Right lobe of liver (tissue), 4 donors: ENCODE measurements around the gene TSC22D1.

ENCODE experiments used
- POLR2A ChIP-seq: fragments of 450-650 bp; IDR thresholded peaks from one replicate; pipeline ENCODE4 v1.6.1; 2017; ENCODE audit warnings: antibody characterized with exemption, mild to moderate bottlenecking
- TF ChIP-seq, protein P1 (sequence below), 4 donors: fragments of 200-600 bp in 3 of 4; fragments of 450-650 bp in 1 of 4; IDR thresholded peaks; one replicate each; pipeline versions ENCODE4 v1.5.1 to v1.8.0; 2016 to 2022; ENCODE audit warnings: antibody characterized with exemption in 4 of 4, mild to moderate bottlenecking in 2 of 4
- donor health status: DM: no; HTN: no; CAD: no.
- donor health status: DM: no; HTN: no; CAD: no.
- donor health status: DM: no; HTN: yes; CAD: no.

GRCh38 chr13:44455769-44456168 is 120.4 kb downstream of the TSC22D1 start:
- TF ChIP-seq, protein P1, sequence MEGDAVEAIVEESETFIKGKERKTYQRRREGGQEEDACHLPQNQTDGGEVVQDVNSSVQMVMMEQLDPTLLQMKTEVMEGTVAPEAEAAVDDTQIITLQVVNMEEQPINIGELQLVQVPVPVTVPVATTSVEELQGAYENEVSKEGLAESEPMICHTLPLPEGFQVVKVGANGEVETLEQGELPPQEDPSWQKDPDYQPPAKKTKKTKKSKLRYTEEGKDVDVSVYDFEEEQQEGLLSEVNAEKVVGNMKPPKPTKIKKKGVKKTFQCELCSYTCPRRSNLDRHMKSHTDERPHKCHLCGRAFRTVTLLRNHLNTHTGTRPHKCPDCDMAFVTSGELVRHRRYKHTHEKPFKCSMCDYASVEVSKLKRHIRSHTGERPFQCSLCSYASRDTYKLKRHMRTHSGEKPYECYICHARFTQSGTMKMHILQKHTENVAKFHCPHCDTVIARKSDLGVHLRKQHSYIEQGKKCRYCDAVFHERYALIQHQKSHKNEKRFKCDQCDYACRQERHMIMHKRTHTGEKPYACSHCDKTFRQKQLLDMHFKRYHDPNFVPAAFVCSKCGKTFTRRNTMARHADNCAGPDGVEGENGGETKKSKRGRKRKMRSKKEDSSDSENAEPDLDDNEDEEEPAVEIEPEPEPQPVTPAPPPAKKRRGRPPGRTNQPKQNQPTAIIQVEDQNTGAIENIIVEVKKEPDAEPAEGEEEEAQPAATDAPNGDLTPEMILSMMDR (IDR thresholded peaks at IDR 0.05) = no peak
- TF ChIP-seq POLR2A = no peak
